Osteoblast (primary cell): ENCODE results near the gene SLC5A11. TPM values are rescaled to one million over a fixed set of nuclear protein-coding genes. Genes with fewer than 3 reads are reported as not detected.
"Not testable (repeated sequence)": the region's sequence is repeated elsewhere in the genome, so short reads cannot be mapped to it uniquely, and the experiment has no call there.

ENCODE experiments used
- DNase-seq: peaks from one replicate; pipeline ENCODE4 v3.0.0; 2011; ENCODE audit warnings: low spot score, mixed read lengths; ENCODE audit not compliant: insufficient read length; ENCODE audit errors: missing footprints
- H2AFZ ChIP-seq: 2 replicates; pipeline ENCODE4 v1.6.0; 2011; ENCODE audit warnings: mild to moderate bottlenecking, low read length
- H3K27ac ChIP-seq: 2 replicates; pipeline ENCODE4 v1.5.1; 2011; ENCODE audit warnings: mild to moderate bottlenecking, low read depth, low read length, moderate library complexity
- H3K27me3 ChIP-seq: 2 replicates; pipeline ENCODE4 v1.6.0; 2012; ENCODE audit warnings: mild to moderate bottlenecking, control low read depth, inconsistent platforms, low read length, moderate library complexity; ENCODE audit not compliant: insufficient read depth
- H3K36me3 ChIP-seq: 2 replicates; pipeline ENCODE4 v1.5.1; 2011; ENCODE audit warnings: mild to moderate bottlenecking, low read length, control low read depth, moderate library complexity; ENCODE audit not compliant: insufficient read depth
- H3K4me1 ChIP-seq: 2 replicates; pipeline ENCODE4 v1.5.1; 2011; ENCODE audit warnings: mild to moderate bottlenecking, low read length, control low read depth, moderate library complexity; ENCODE audit not compliant: insufficient read depth
- H3K4me2 ChIP-seq: 2 replicates; pipeline ENCODE4 v1.6.0; 2011; ENCODE audit warnings: mild to moderate bottlenecking, low read length; ENCODE audit not compliant: insufficient read depth
- H3K4me3 ChIP-seq: fragments of 200-600 bp; sonication (generic); 3 replicates; pipeline ENCODE4 v1.5.1; 2012; ENCODE audit warnings: mild to moderate bottlenecking, low read length, inconsistent platforms; ENCODE audit not compliant: insufficient read depth
- H3K79me2 ChIP-seq: 2 replicates; pipeline ENCODE4 v1.6.0; 2012; ENCODE audit warnings: mild to moderate bottlenecking, low read length, control low read depth, inconsistent platforms; ENCODE audit not compliant: insufficient read depth
- H3K9me3 ChIP-seq: 2 replicates; pipeline ENCODE4 v1.5.1; 2011; ENCODE audit warnings: low read depth, low read length, control low read depth
- H4K20me1 ChIP-seq: 2 replicates; pipeline ENCODE4 v1.6.0; 2012; ENCODE audit warnings: mild to moderate bottlenecking, low read length, control low read depth; ENCODE audit not compliant: insufficient read depth
- CTCF ChIP-seq: IDR thresholded peaks from 2 replicates; pipeline ENCODE4 v1.5.1; 2011; ENCODE audit warnings: mild to moderate bottlenecking, low read depth, low read length, moderate library complexity; ENCODE audit errors: extremely low read depth
- total RNA-seq: library from RNA; depleted of rRNA; stranded (reverse); fragments of >200 nt; gene quantifications from 2 replicates; pipeline ENCODE4 v1.2.3, GENCODE V29; 2012

The SLC5A11 gene
- total RNA-seq, 1 donor: not detected

GRCh38 chr16:24841291-24841690, 4.5 kb upstream of the SLC5A11 start:
- no peaks in the 10 kb centered on the region for H3K27me3 ChIP-seq
- H3K36me3 ChIP-seq: no peaks in the 10 kb centered on the region

GRCh38 chr16:24844101-24845030, 1.4 kb upstream of the SLC5A11 start:
- Histone ChIP-seq H3K27ac (no peak overlapping the region), H4K20me1 (no peaks in the 10 kb centered on the region), H3K4me3 (no peak overlapping the region), H3K36me3 (no peaks in the 10 kb centered on the region), H3K27me3 (no peaks in the 10 kb centered on the region), H3K4me2 (no peak overlapping the region), H3K79me2 (no peaks in the 10 kb centered on the region), H3K9me3 (no peaks in the 10 kb centered on the region), H3K4me1 (peaks cover 8% of the 10 kb centered on the region), H2AFZ (no peak overlapping the region)
- no peak for TF ChIP-seq CTCF
- DNase-seq: peak; percentile 47

More at GRCh38 chr16:24841291-24841690, 4.5 kb upstream of the SLC5A11 start:
- Histone ChIP-seq H2AFZ (no peak overlapping the region), H3K4me2 (no peak overlapping the region), H3K79me2 (no peaks in the 10 kb centered on the region), H4K20me1 (no peaks in the 10 kb centered on the region), H3K27ac (no peak overlapping the region), H3K4me1 (peaks cover 15% of the 10 kb centered on the region), H3K9me3 (no peaks in the 10 kb centered on the region), H3K4me3 (no peak overlapping the region)
- no peak for TF ChIP-seq CTCF
- peak; percentile 18 for DNase-seq

GRCh38 chr16:24845031-24845365, 765 bp upstream of the SLC5A11 start:
- H3K36me3 ChIP-seq, H3K27ac ChIP-seq, H4K20me1 ChIP-seq, H3K4me2 ChIP-seq, H3K9me3 ChIP-seq, H3K27me3 ChIP-seq, H3K79me2 ChIP-seq, H3K4me3 ChIP-seq, H3K4me1 ChIP-seq, H2AFZ ChIP-seq, DNase-seq: not testable (repeated sequence)

- Histone ChIP-seq H3K4me3 (no peak overlapping the region), H3K9me3 (no peaks in the 10 kb centered on the region), H3K27ac (no peak overlapping the region), H4K20me1 (no peaks in the 10 kb centered on the region), H3K4me2 (no peak overlapping the region), H3K4me1 (peaks cover 7% of the 10 kb centered on the region), H3K79me2 (no peaks in the 10 kb centered on the region), H3K36me3 (no peaks in the 10 kb centered on the region), H2AFZ (no peak overlapping the region), H3K27me3 (no peaks in the 10 kb centered on the region)
- DNase-seq: peak; percentile 60
- no peak for TF ChIP-seq CTCF
These were observed 990 bp downstream of the SLC5A11 start for GRCh38 chr16:24846548-24847357.
